CD4-positive, alpha-beta memory T cell (primary cell): ENCODE data around the gene SFTPB. TPM values are rescaled to one million over a fixed set of nuclear protein-coding genes. Genes with fewer than 3 reads are reported as not detected.

ENCODE experiments used
- CTCF ChIA-PET: fragments of 350-600 bp; sonication (Branson Sonifier 250); formaldehyde crosslinking; loops from one replicate; lab custom pipeline; 2021; ENCODE audit warnings: inconsistent platforms; ENCODE audit not compliant: partially characterized antibody; lab: Charles Lee
- POLR2A ChIA-PET: fragments of 350-600 bp; sonication (Branson Sonifier 250); formaldehyde crosslinking; loops from one replicate; lab custom pipeline; 2021; ENCODE audit not compliant: partially characterized antibody; lab: Charles Lee
- DNase-seq, 5 donors: peaks; one replicate each; pipeline versions ENCODE4 v3.0.0 to v3.0.0-alpha.2; 2020 to 2022; ENCODE audit warnings: mixed read lengths in 1 of 5
- H3K27ac ChIP-seq: one replicate; pipeline ENCODE4 v1.7.0; 2013; ENCODE audit warnings: low read depth, low read length
- H3K27me3 ChIP-seq: 2 replicates; pipeline ENCODE4 v1.7.0; 2013; ENCODE audit warnings: mild to moderate bottlenecking, low read length, moderate library complexity; ENCODE audit not compliant: insufficient read depth
- H3K36me3 ChIP-seq: 2 replicates; pipeline ENCODE4 v1.7.0; 2013; ENCODE audit warnings: mild to moderate bottlenecking, low read length, moderate library complexity; ENCODE audit not compliant: insufficient read depth
- H3K4me1 ChIP-seq: 2 replicates; pipeline ENCODE4 v1.7.0; 2013; ENCODE audit warnings: mild to moderate bottlenecking, low read length, moderate library complexity; ENCODE audit not compliant: insufficient read depth
- H3K4me3 ChIP-seq, 2 donors: one replicate each; pipeline ENCODE4 v1.7.0; 2013; ENCODE audit warnings: low read length in 2 of 2, mild to moderate bottlenecking in 1 of 2
- H3K9me3 ChIP-seq, 2 donors: one replicate each; pipeline ENCODE4 v1.7.0; 2013; ENCODE audit warnings: low read length in 2 of 2, control low read depth in 1 of 2; ENCODE audit not compliant: control insufficient read depth in 1 of 2
- H3K27ac Mint-ChIP-seq, 7 donors: one replicate each; pipeline ENCODE4 v1.8.0; 2020 to 2021; ENCODE audit warnings: mixed read lengths in 7 of 7, mild to moderate bottlenecking in 6 of 7, inconsistent platforms in 3 of 7, moderate library complexity in 3 of 7
- H3K27me3 Mint-ChIP-seq, 2 donors: one replicate each; pipeline ENCODE4 v1.8.0; 2020 to 2021; ENCODE audit warnings: mixed read lengths in 2 of 2
- H3K36me3 Mint-ChIP-seq, 2 donors: one replicate each; pipeline ENCODE4 v1.8.0; 2020 to 2021; ENCODE audit warnings: mixed read lengths in 2 of 2, inconsistent platforms in 1 of 2, mild to moderate bottlenecking in 1 of 2
- H3K4me1 Mint-ChIP-seq, 4 donors: one replicate each; pipeline ENCODE4 v1.8.0; 2020 to 2021; ENCODE audit warnings: mixed read lengths in 4 of 4, mild to moderate bottlenecking in 1 of 4
- H3K4me3 Mint-ChIP-seq, 8 donors: one replicate each; pipeline ENCODE4 v1.8.0; 2020 to 2021; ENCODE audit warnings: mixed read lengths in 8 of 8, mild to moderate bottlenecking in 7 of 8, moderate library complexity in 6 of 8, inconsistent platforms in 3 of 8
- H3K9me3 Mint-ChIP-seq, 8 donors: one replicate each; pipeline ENCODE4 v1.8.0; 2020 to 2021; ENCODE audit warnings: mixed read lengths in 8 of 8, mild to moderate bottlenecking in 5 of 8, inconsistent platforms in 3 of 8, moderate library complexity in 1 of 8
- intact Hi-C: fragments of 100-400 bp; cut with micrococcal nuclease; formaldehyde crosslinking; loops from one replicate; pipeline ENCODE4 v1.15.1; 2023
- polyA plus RNA-seq, 2 donors: library from polyadenylated mRNA; unstranded; fragments of 300-500 nt; fragmentation: Illumina TruSeq; gene quantifications; one replicate each; pipeline ENCODE4 v1.2.3, GENCODE V29; 2021
- total RNA-seq, 2 experiments: library from RNA; stranded (reverse); gene quantifications; one replicate each; pipeline ENCODE4 v1.2.3, GENCODE V29; 2021

The SFTPB gene
- total and polyA plus RNA-seq, 4 experiments from 2014 or later, result not detected

- POLR2A ChIA-PET, result interaction anchor here (1.4 kb wide), 1 partner anchor 15 kb away, joined by 5 read pairs; the partner anchor contains the start of gene GNLY
- CTCF ChIA-PET, result interaction anchor here (0.8 to 4.6 kb wide), 5 partner anchors 18 to 50 kb away, joined by 3 to 57 read pairs (median 3); no protein-coding TSS in a partner anchor
- peak; percentile 64 to 75 (median 68) for DNase-seq
- Histone ChIP-seq H3K27ac (no peak overlapping the region), H3K4me3 (no peak overlapping the region), H3K36me3 (no peaks in the 10 kb centered on the region), H3K9me3 (no peaks in the 10 kb centered on the region), H3K4me1 (peaks cover 4% of the 10 kb centered on the region), H3K27me3 (no peaks in the 10 kb centered on the region)
- Mint-ChIP-seq H3K9me3 (no peaks in the 10 kb centered on the region), H3K36me3 (no peaks in the 10 kb centered on the region), H3K27ac (no peak overlapping the region), H3K27me3 (peaks cover 0 to 2% of the 10 kb centered on the region in 2 donors), H3K4me3 (peak overlapping the region in 5 of 8 donors; percentile 20 to 52 (median 33)), H3K4me1 (peaks cover 0 to 5% (median under 1%) of the 10 kb centered on the region in 4 donors)
- intact Hi-C loops, result loop anchor here (1.0 kb wide), 2 partner anchors 28 to 135 kb away; no protein-coding TSS in a partner anchor
These were observed 11.0 kb upstream of the SFTPB start for GRCh38 chr2:85678794-85679672.

- no peaks in the 10 kb centered on the region for H3K36me3 ChIP-seq
- DNase-seq, result no peak
- intact Hi-C loops, result no loop called here
- ChIA-PET CTCF (interaction anchor here (1.0 to 4.6 kb wide), 2 partner anchors 18 to 28 kb away, joined by 3 to 57 read pairs; no protein-coding TSS in a partner anchor), POLR2A (interaction anchor here (1.4 kb wide), 1 partner anchor 15 kb away, joined by 5 read pairs; the partner anchor contains the start of gene GNLY)
- Mint-ChIP-seq H3K36me3 (no peaks in the 10 kb centered on the region), H3K27ac (peak overlapping the region in 1 of 7 donors; percentile 35), H3K27me3 (peaks cover 0 to 2% of the 10 kb centered on the region in 2 donors), H3K9me3 (no peaks in the 10 kb centered on the region), H3K4me1 (peaks cover 0 to 5% (median under 1%) of the 10 kb centered on the region in 4 donors), H3K4me3 (peak overlapping the region in 1 of 8 donors; percentile 5)
- H3K9me3 ChIP-seq, result no peaks in the 10 kb centered on the region
- H3K4me1 ChIP-seq, result peaks cover 4% of the 10 kb centered on the region
- no peak overlapping the region for H3K4me3 ChIP-seq
- no peak overlapping the region for H3K27ac ChIP-seq
- no peaks in the 10 kb centered on the region for H3K27me3 ChIP-seq
These were observed 10.4 kb upstream of the SFTPB start for GRCh38 chr2:85678377-85678776.

- Histone ChIP-seq H3K27ac (no peak overlapping the region), H3K4me1 (peaks cover 4% of the 10 kb centered on the region), H3K36me3 (no peaks in the 10 kb centered on the region), H3K4me3 (no peak overlapping the region), H3K9me3 (no peaks in the 10 kb centered on the region), H3K27me3 (no peaks in the 10 kb centered on the region)
- peaks cover 0 to 2% of the 10 kb centered on the region in 2 donors for H3K27me3 Mint-ChIP-seq
- intact Hi-C loops, result no loop called here
- H3K4me1 Mint-ChIP-seq, result peaks cover 0 to 5% (median 1%) of the 10 kb centered on the region in 4 donors
- ChIA-PET POLR2A (no interaction called here), CTCF (interaction anchor here (0.7 to 1.3 kb wide), 3 partner anchors 21 to 138 kb away, joined by 3 read pairs; no protein-coding TSS in a partner anchor)
- no peaks in the 10 kb centered on the region for H3K36me3 Mint-ChIP-seq
- H3K9me3 Mint-ChIP-seq, result no peaks in the 10 kb centered on the region
- DNase-seq, result no peak
- H3K4me3 Mint-ChIP-seq, result no peak overlapping the region
- no peak overlapping the region for H3K27ac Mint-ChIP-seq
These were observed 8.0 kb upstream of the SFTPB start for GRCh38 chr2:85675866-85676548.

GRCh38 chr2:85675427-85675826, 7.4 kb upstream of the SFTPB start:
- Histone ChIP-seq H3K36me3 (no peaks in the 10 kb centered on the region), H3K4me3 (no peak overlapping the region), H3K9me3 (no peaks in the 10 kb centered on the region), H3K27ac (no peak overlapping the region), H3K27me3 (no peaks in the 10 kb centered on the region), H3K4me1 (peaks cover 4% of the 10 kb centered on the region)
- H3K4me3 Mint-ChIP-seq, result no peak overlapping the region
- H3K27me3 Mint-ChIP-seq, result peaks cover 0 to 2% of the 10 kb centered on the region in 2 donors
- no peak overlapping the region for H3K27ac Mint-ChIP-seq
- peaks cover 0 to 5% (median 1%) of the 10 kb centered on the region in 4 donors for H3K4me1 Mint-ChIP-seq
- CTCF ChIA-PET, result interaction anchor here (0.7 to 1.0 kb wide), 2 partner anchors 26 to 32 kb away, joined by 3 read pairs; no protein-coding TSS in a partner anchor
- intact Hi-C loops, result no loop called here
- H3K36me3 Mint-ChIP-seq, result no peaks in the 10 kb centered on the region
- H3K9me3 Mint-ChIP-seq, result no peaks in the 10 kb centered on the region
- POLR2A ChIA-PET, result no interaction called here
- no peak for DNase-seq

- intact Hi-C loops, result no loop called here
- H3K4me1 Mint-ChIP-seq, result peaks cover 0 to 5% (median under 1%) of the 10 kb centered on the region in 4 donors
- POLR2A ChIA-PET, result no interaction called here
- H3K9me3 ChIP-seq, result no peaks in the 10 kb centered on the region
- H3K4me1 ChIP-seq, result peaks cover 4% of the 10 kb centered on the region
- no peak for DNase-seq
- no peaks in the 10 kb centered on the region for H3K36me3 Mint-ChIP-seq
- H3K9me3 Mint-ChIP-seq, result no peaks in the 10 kb centered on the region
- H3K27ac Mint-ChIP-seq, result no peak overlapping the region
- CTCF ChIA-PET, result no interaction called here
- no peaks in the 10 kb centered on the region for H3K27me3 Mint-ChIP-seq
- H3K27me3 ChIP-seq, result no peaks in the 10 kb centered on the region
- H3K4me3 ChIP-seq, result no peak overlapping the region
- no peak overlapping the region for H3K27ac ChIP-seq
- H3K36me3 ChIP-seq, result no peaks in the 10 kb centered on the region
- H3K4me3 Mint-ChIP-seq, result no peak overlapping the region
These were observed 6.4 kb upstream of the SFTPB start for GRCh38 chr2:85674417-85674816.

GRCh38 chr2:85673716-85674375, 5.8 kb upstream of the SFTPB start:
- CTCF ChIA-PET, result interaction anchor here (1.0 kb wide), 1 partner anchor 406 kb away, joined by 3 read pairs; no protein-coding TSS in a partner anchor
- H3K4me1 Mint-ChIP-seq, result peaks cover 0 to 1% (median under 1%) of the 10 kb centered on the region in 4 donors
- H3K27me3 Mint-ChIP-seq, result no peaks in the 10 kb centered on the region

More at GRCh38 chr2:85673716-85674375, 5.8 kb upstream of the SFTPB start:
- intact Hi-C loops, result no loop called here
- no peak overlapping the region for H3K27ac Mint-ChIP-seq
- DNase-seq, result no peak
- no peaks in the 10 kb centered on the region for H3K36me3 ChIP-seq
- H3K9me3 Mint-ChIP-seq, result no peaks in the 10 kb centered on the region
- H3K27ac ChIP-seq, result no peak overlapping the region
- peaks cover 1% of the 10 kb centered on the region for H3K4me1 ChIP-seq
- no peaks in the 10 kb centered on the region for H3K27me3 ChIP-seq
- no peaks in the 10 kb centered on the region for H3K36me3 Mint-ChIP-seq
- H3K9me3 ChIP-seq, result no peaks in the 10 kb centered on the region
- POLR2A ChIA-PET, result no interaction called here
- no peak overlapping the region for H3K4me3 ChIP-seq
- H3K4me3 Mint-ChIP-seq, result no peak overlapping the region
